Activated naive CD4-positive, alpha-beta T cell treated with anti-CD3 and anti-CD28 coated beads, Interleukin-2, amount 10 ng/mL, durations not matched to agents 5 hours and 36 hours (primary cell): ENCODE data around the gene GRK4. TPM values are rescaled to one million over a fixed set of nuclear protein-coding genes. Genes with fewer than 3 reads are reported as not detected.

Experiments
- total RNA-seq, 2 experiments: library from RNA; stranded (reverse); gene quantifications; one replicate each; pipeline ENCODE4 v1.2.3, GENCODE V29; 2021

Gene GRK4
- 1 to 10 TPM; 2.4 to 3.3 TPM for total RNA-seq

GRCh38 chr4:2963175-2963965 lies at the start of gene GRK4, which contains the start of gene NOP14:
GRK4 (plus strand) TSS chr4:2963571; CDS start chr4:2964071, 500 bp downstream.
NOP14 (minus strand) TSS chr4:2963406; CDS start chr4:2963319, 87 bp downstream.

GRCh38 chr4:3074078-3074845 lies 110.9 kb downstream of the GRK4 start, which contains the start of the genes HTT and HTT-AS:
HTT (plus strand) TSS chr4:3074681; CDS start chr4:3074826, 145 bp downstream.
HTT-AS (minus strand) TSS chr4:3074538.

Other genes with a start within 250 kb of the GRK4 start
- gene TNIP2, start 207.2 kb upstream of the GRK4 start, total RNA-seq: 10 to 100 TPM; 36.4 to 41.5 TPM
- 100 to 1,000 TPM in 1 of 2 experiments, 10 to 100 TPM in 1; 90.0 to 100 TPM for gene SH3BP2, start 170.5 kb upstream of the GRK4 start, total RNA-seq
- 100 to 1,000 TPM; 251 to 258 TPM for gene ADD1, start 119.7 kb upstream of the GRK4 start, total RNA-seq
- gene NOP14, start 165 bp upstream of the GRK4 start, total RNA-seq: 10 to 100 TPM; 38.3 to 39.0 TPM
- not detected for gene HTT-AS, start 111.0 kb downstream of the GRK4 start, total RNA-seq
- 10 to 100 TPM; 58.8 to 60.0 TPM for gene HTT, start 111.1 kb downstream of the GRK4 start, total RNA-seq